Stromal cell of bone marrow (primary cell): Measurements from ENCODE around the gene TUBGCP5.

Experiments used
- DNase-seq: peaks from one replicate; pipeline ENCODE4 v3.0.0-alpha.2; 2012; ENCODE audit warnings: low read depth

Gene TUBGCP5

DNA sequence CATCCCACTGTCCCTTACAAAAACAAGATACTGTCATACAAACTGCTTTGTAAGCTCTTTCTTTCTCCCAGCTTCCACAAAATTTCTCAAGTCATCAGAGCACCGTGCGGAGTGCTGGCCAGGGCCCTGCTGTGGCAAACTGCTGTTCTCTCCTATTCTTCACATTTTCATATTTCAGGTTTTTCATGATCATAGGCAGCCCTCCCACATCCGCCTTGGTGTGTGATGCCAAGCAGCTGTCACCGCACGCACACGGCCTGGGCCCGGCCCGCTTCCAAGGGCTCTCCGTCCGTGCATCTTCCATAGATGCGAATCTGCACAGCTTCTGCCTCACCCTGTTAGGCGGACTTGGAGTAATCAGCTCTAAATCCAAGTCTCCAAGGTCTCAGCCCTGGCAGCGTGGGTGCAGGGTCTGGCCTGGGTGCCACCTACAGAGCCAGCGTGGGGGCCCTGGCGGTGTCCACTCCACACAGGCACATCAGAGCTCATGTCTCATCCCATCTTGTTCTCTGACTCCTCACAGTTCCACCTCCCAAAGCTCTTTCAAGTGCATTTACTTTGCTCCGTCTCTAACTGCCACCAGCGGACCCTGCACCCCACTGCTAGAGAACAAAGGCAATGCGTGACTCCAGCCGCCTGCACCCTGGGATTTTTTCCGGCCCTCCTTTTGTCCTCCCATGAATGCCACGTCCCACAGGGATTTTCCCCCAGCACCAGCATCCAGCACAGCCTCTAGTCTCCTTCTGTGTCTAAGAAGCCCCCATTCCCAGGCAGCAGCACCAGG, 86.4 kb downstream of the TUBGCP5 start:
- no peak for DNase-seq

DNA sequence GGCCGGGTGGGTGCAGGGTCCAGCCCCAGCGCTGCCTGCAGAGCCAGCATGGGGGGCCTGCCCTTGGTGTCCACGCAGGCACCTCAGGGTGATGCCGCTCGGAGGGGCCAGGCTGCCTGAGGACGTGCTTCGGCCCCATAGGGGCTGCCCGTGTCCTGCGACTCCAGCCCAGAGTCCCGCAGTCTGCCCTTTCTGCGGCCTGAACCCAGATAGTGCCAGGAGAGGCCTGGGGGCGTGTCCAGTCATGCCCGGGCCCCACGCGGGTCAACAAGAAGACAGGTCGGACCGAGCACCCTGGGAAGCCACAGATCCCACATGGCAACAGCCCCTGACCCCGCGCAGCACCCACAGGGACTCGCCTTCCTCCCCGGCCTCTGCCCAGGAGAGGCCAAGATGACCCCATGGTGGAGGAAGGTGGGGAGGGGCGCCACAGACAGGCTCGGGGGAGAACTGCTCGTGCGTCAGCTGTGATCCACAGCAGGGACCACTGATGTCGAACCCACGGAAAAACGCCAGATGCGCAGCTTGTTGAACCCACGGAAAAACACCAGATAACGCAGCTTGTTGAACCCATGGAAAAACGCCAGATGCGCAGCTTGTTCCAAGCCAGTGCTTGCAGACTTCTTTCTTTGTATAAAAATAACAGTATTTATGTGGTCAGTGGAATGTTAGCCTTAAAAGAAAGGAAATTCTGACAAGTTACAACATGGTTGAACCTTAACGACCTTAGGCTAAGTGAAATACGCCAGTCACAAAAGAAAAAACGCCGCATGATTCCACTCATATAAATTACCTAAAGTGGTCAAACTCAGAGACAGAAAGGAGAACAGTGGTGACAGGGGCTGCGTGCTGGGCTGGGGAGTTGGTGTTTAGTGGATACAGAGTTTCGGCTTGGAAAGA, 87.7 kb downstream of the TUBGCP5 start:
- DNase-seq = no peak

GRCh38 chr15:22951031-22951380, 88.4 kb downstream of the TUBGCP5 start:
- no peak for DNase-seq

DNA sequence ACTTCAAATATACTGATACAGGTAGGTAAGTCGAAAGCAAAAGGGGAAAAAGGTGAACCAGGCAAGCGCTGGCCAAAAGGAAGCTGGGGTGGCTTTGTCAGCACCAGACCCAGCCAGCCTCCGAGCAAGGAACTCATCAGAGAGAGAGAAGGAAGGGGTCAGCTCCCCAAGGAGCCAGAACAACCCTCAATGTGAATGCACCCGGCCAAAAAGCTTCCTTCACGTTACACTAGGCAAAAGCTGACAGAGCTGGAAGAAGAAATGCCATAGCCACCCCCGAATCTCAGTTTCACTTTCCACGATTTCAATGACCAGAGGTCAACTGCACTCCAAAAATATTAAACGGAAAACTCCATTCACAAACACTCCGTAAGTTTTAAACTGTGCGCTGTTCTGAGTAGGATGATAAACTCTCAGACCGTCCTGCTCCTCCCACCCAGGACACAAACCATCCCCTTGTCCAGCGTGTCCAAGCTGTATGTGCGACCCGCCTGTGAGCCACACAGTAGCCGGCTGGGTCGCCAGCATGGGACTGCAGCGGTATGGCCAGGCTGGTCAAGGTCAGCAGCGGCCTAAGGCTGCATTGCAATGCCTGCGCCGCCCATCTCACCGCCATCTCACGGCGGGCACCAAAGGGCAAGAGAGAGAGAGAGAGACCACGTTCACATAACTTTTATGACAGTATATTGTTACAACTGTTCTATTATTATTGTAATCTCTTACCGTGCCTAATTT, 88.9 kb downstream of the TUBGCP5 start:
- DNase-seq = no peak
